PC-9 (cell line): ENCODE results near the gene KCNK17. TPM values are rescaled to one million over a fixed set of nuclear protein-coding genes. Genes with fewer than 3 reads are reported as not detected.

Experiments
- BruUV-seq: library from RNA; stranded (reverse); fragments of 400-500 nt; replicated peaks from 2 replicates; lab custom pipeline; 2021; lab: Mats Ljungman, UMichigan
- CTCF ChIA-PET: fragments of 300-600 bp; sonication (Branson Sonifier 250); formaldehyde crosslinking; loops from one replicate; lab custom pipeline; 2022; ENCODE audit warnings: antibody characterized with exemption; lab: Charles Lee
- POLR2A ChIA-PET: fragments of 300-600 bp; sonication (Branson Sonifier 250); formaldehyde crosslinking; loops from one replicate; lab custom pipeline; 2022; ENCODE audit warnings: antibody characterized with exemption; ENCODE audit not compliant: unreplicated experiment; lab: Charles Lee
- DNase-seq, 2 experiments: peaks; one replicate each; pipeline versions ENCODE4 v3.0.0 to v3.0.0-alpha.2; 2015 to 2022; ENCODE audit warnings: mixed read lengths in 1 of 2
- H2AFZ ChIP-seq: fragments of 200-600 bp; sonication (generic); 2 replicates; pipeline ENCODE4 v1.8.1; 2017; ENCODE audit warnings: antibody characterized with exemption
- H3F3A ChIP-seq: fragments of 200-600 bp; sonication (generic); 2 replicates; pipeline ENCODE4 v1.8.1; 2017; ENCODE audit warnings: antibody characterized with exemption, mild to moderate bottlenecking, low read depth; ENCODE audit not compliant: insufficient read depth
- H3K27ac ChIP-seq: fragments of 200-600 bp; sonication (generic); 2 replicates; pipeline ENCODE4 v1.6.1; 2016; ENCODE audit warnings: mixed run types
- H3K27me3 ChIP-seq: fragments of 200-600 bp; sonication (generic); 2 replicates; pipeline ENCODE4 v1.6.1; 2016; ENCODE audit warnings: low read depth, mixed run types; ENCODE audit not compliant: insufficient read depth
- H3K36me3 ChIP-seq: fragments of 200-600 bp; sonication (generic); 2 replicates; pipeline ENCODE4 v1.6.1; 2016; ENCODE audit warnings: low read depth, mixed run types
- H3K4me1 ChIP-seq: fragments of 200-600 bp; sonication (generic); replicated peaks from 2 replicates; pipeline ENCODE4 v1.6.1; 2016; ENCODE audit warnings: mixed run types; ENCODE audit not compliant: insufficient read depth
- H3K4me2 ChIP-seq: fragments of 200-600 bp; sonication (generic); 2 replicates; pipeline ENCODE4 v1.6.1; 2017; ENCODE audit warnings: mixed run types
- H3K4me3 ChIP-seq: fragments of 200-600 bp; sonication (generic); 2 replicates; pipeline ENCODE4 v1.6.1; 2016; ENCODE audit warnings: mixed run types
- H3K79me2 ChIP-seq: fragments of 200-600 bp; sonication (generic); 2 replicates; pipeline ENCODE4 v1.6.1; 2017; ENCODE audit warnings: low read depth, mixed run types
- H3K9me2 ChIP-seq: fragments of 200-600 bp; sonication (generic); 2 replicates; pipeline ENCODE4 v1.8.1; 2017; ENCODE audit warnings: mild to moderate bottlenecking; ENCODE audit not compliant: insufficient read depth
- H3K9me3 ChIP-seq: fragments of 200-600 bp; sonication (generic); 2 replicates; pipeline ENCODE4 v1.8.1; 2016; ENCODE audit warnings: low read depth; ENCODE audit not compliant: insufficient read depth
- H4K20me1 ChIP-seq: fragments of 200-600 bp; sonication (generic); 2 replicates; pipeline ENCODE4 v1.8.1; 2017; ENCODE audit not compliant: insufficient read depth
- CTCF ChIP-seq: fragments of 200-600 bp; sonication (generic); conservative IDR thresholded peaks from 2 replicates; pipeline ENCODE4 v1.6.1; 2017; ENCODE audit warnings: mixed run types, antibody characterized with exemption, mild to moderate bottlenecking, moderate library complexity
- EZH2 ChIP-seq: fragments of 200-600 bp; sonication (generic); IDR thresholded peaks from 2 replicates; pipeline ENCODE4 v1.8.0; 2017; ENCODE audit warnings: antibody characterized with exemption, low read depth
- intact Hi-C: fragments of 100-400 bp; cut with micrococcal nuclease; formaldehyde crosslinking; loops from one replicate; pipeline ENCODE4 v1.10.0; 2022; ENCODE audit not compliant: unreplicated experiment
- total RNA-seq: library from RNA; stranded (reverse); gene quantifications from 2 replicates; pipeline ENCODE4 v1.2.3, GENCODE V29; 2021

KCNK17 gene
- total RNA-seq, 1 experiment from 2014 or later, result not detected

DNA sequence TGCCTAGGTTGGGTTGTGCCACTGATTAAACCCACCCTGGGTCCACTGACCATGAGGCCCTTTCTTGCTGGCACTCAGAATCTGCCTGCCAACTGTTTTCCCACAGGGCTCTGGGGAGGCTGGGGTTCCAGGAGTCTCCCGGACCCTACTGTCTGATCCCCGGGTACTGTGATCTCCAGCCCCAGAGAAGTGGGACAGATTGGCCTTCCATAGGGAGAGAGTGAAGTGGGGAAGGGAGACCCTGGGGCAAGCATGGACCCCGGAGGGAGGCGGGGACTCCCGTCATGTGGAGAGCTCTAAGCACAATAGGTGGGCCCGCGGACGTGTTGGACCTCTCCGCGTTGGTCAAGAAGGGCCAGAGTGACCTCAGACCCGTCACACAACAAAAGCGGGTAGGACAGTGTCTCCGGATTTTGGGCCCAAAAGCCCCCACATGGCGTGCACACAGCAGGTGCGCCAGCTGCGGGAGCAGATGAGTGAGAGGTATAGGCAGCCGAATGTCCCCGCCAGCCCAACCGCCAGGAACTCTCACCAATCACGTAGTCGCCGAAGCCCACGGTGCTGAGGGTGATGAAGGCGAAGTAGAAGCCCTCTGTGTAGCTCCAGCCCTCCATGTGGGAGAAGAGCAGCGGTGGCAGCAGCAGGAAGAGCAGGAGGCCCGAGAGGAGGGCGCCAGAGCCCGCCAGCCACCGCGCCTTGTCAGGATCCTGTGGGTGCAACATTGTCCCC lies 10.6 kb downstream of the KCNK17 start:
- Histone ChIP-seq H3K9me2 (no peaks in the 10 kb centered on the region), H3K4me2 (no peak overlapping the region), H3K36me3 (no peaks in the 10 kb centered on the region), H3K4me3 (no peak overlapping the region), H3F3A (no peaks in the 10 kb centered on the region), H3K79me2 (no peaks in the 10 kb centered on the region), H3K4me1 (peaks cover 5% of the 10 kb centered on the region; the same call in 1 of the 2 replicates), H3K27ac (no peak overlapping the region), H3K27me3 (no peaks in the 10 kb centered on the region), H3K9me3 (no peaks in the 10 kb centered on the region), H4K20me1 (no peaks in the 10 kb centered on the region), H2AFZ (no peak overlapping the region)
- ChIA-PET CTCF (interaction anchor here (0.8 to 1.1 kb wide), 3 partner anchors 23 to 137 kb away, joined by 3 to 7 read pairs (median 4); no protein-coding TSS in a partner anchor), POLR2A (interaction anchor here (0.6 kb wide), 1 partner anchor 249 kb away, joined by 5 read pairs; no protein-coding TSS in a partner anchor)
- intact Hi-C loops, result loop anchor here (1.0 to 5.0 kb wide), 5 partner anchors 74 to 431 kb away; partner anchors contain the start of gene KCNK5
- no TSS peak for BruUV-seq
- DNase-seq, result no peak
- TF ChIP-seq EZH2 (no peak), CTCF (peak; percentile 53; the same call in 1 of the 2 replicates)

- DNase-seq, result peak; percentile 56 to 82
- H3K27ac ChIP-seq, result no peak overlapping the region
- no peaks in the 10 kb centered on the region for H3K79me2 ChIP-seq
- CTCF ChIA-PET, result interaction anchor here (0.7 to 2.2 kb wide), 6 partner anchors 23 to 248 kb away, joined by 3 to 20 read pairs (median 5); no protein-coding TSS in a partner anchor
- peak overlapping the region; percentile 32; the same call in 1 of the 2 replicates for H3K4me3 ChIP-seq
- intact Hi-C loops, result loop anchor here (1.0 to 5.0 kb wide), 5 partner anchors 74 to 430 kb away; partner anchors contain the start of gene KCNK5
- H3K36me3 ChIP-seq, result no peaks in the 10 kb centered on the region
- no peaks in the 10 kb centered on the region for H3F3A ChIP-seq
- peak overlapping the region; percentile 76 for H3K4me2 ChIP-seq
- POLR2A ChIA-PET, result interaction anchor here (0.6 kb wide), 1 partner anchor 248 kb away, joined by 5 read pairs; no protein-coding TSS in a partner anchor
- peaks cover 12% of the 10 kb centered on the region for H3K4me1 ChIP-seq
- no TSS peak for BruUV-seq
- H3K9me3 ChIP-seq, result no peaks in the 10 kb centered on the region
- H4K20me1 ChIP-seq, result no peaks in the 10 kb centered on the region
- no peaks in the 10 kb centered on the region for H3K27me3 ChIP-seq
- 0 out of 2 replicates have a peak overlapping the region, but pooled peaks have one; percentile 62 for H2AFZ ChIP-seq
- H3K9me2 ChIP-seq, result no peaks in the 10 kb centered on the region
- TF ChIP-seq CTCF (peak; percentile 92), EZH2 (no peak)
Measured at GRCh38 chr6:39302669-39303424, 11.4 kb downstream of the KCNK17 start.

- Histone ChIP-seq H3K36me3 (no peaks in the 10 kb centered on the region), H3K9me2 (no peaks in the 10 kb centered on the region), H3K4me2 (no peak overlapping the region), H3K27me3 (no peaks in the 10 kb centered on the region), H3K4me3 (no peak overlapping the region), H3K9me3 (no peaks in the 10 kb centered on the region), H4K20me1 (no peaks in the 10 kb centered on the region), H3K79me2 (no peaks in the 10 kb centered on the region), H3K4me1 (peaks cover 20% of the 10 kb centered on the region), H3K27ac (no peak overlapping the region), H3F3A (no peaks in the 10 kb centered on the region; the same call in 1 of the 2 replicates), H2AFZ (no peak overlapping the region)
- intact Hi-C loops, result loop anchor here (2.0 to 5.0 kb wide), 2 partner anchors 215 to 429 kb away; no protein-coding TSS in a partner anchor
- ChIA-PET CTCF (interaction anchor here (0.7 to 2.2 kb wide), 4 partner anchors 98 to 1695 kb away, joined by 3 to 20 read pairs (median 8); no protein-coding TSS in a partner anchor), POLR2A (no interaction called here)
- no peak for TF ChIP-seq CTCF
- no peak for TF ChIP-seq EZH2
- no TSS peak for BruUV-seq
- no peak for DNase-seq
Measured at GRCh38 chr6:39302011-39302410, 12.2 kb downstream of the KCNK17 start.
